Measurements from ENCODE around the gene MED8. TPM values are rescaled to one million over a fixed set of nuclear protein-coding genes. Genes with fewer than 3 reads are reported as not detected.

MED8 gene
- total RNA-seq, 4 donors from 2014 or later = 43.6 to 58.4 (median 50.8) TPM

DNA sequence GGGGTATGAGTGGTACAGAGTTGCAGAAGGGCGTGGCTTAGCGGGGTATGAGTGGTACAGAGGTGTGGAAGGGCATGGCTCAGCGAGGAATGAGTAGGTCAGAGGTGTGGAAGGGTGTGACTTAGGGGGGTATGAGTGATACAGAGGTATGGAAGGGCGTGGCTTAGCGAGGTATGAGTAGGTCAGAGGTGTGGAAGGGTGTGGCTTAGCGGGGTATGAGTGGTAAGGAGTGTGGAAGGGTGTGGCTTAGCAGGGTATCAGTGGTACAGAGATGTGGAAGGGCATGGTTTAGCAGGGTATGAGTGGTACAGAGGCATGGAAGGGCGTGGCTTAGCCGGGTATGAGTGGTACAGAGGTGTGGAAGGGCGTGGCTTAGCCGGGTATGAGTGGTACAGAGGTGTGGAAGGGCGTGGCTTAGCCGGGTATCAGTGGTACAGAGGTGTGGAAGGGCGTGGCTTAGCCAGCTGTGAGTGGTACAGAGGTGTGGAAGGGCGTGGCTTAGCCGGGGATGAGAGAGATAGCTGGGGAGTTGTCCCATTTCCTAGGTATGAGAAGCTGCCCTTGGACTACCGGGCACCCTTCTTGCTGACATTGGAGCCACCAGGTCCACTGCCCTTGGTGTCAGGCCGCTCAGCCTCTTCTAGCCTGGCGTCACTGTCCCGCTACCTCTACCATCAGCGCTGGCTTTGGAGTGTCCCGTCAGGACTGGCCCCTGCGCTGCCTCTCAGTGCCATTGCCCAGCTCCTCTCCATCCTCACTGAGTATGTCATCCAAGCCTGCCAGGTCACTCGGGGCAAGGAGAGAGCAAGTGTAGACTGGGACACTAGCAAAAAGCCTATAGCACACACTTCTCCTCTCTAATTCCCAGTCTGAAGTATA, 34.3 kb upstream of the MED8 start:
- no peak for DNase-seq (ENCODE audit: low spot score in 2 of 2)
- TF ChIP-seq POLR2A (IDR thresholded peaks at IDR 0.05) = no peak
- TF ChIP-seq, protein P1, sequence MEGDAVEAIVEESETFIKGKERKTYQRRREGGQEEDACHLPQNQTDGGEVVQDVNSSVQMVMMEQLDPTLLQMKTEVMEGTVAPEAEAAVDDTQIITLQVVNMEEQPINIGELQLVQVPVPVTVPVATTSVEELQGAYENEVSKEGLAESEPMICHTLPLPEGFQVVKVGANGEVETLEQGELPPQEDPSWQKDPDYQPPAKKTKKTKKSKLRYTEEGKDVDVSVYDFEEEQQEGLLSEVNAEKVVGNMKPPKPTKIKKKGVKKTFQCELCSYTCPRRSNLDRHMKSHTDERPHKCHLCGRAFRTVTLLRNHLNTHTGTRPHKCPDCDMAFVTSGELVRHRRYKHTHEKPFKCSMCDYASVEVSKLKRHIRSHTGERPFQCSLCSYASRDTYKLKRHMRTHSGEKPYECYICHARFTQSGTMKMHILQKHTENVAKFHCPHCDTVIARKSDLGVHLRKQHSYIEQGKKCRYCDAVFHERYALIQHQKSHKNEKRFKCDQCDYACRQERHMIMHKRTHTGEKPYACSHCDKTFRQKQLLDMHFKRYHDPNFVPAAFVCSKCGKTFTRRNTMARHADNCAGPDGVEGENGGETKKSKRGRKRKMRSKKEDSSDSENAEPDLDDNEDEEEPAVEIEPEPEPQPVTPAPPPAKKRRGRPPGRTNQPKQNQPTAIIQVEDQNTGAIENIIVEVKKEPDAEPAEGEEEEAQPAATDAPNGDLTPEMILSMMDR (IDR thresholded peaks at IDR 0.05) = no peak
- 88% methylated on average over 23 of the region's 23 CpGs for WGBS, 2 donors
- no peak overlapping the region for H3K4me3 ChIP-seq (ENCODE audit: low read depth, poor library complexity, severe bottlenecking)
- intact Hi-C loops (cut with DNase I; ENCODE audit: low total_unique reads) = no loop called here

DNA sequence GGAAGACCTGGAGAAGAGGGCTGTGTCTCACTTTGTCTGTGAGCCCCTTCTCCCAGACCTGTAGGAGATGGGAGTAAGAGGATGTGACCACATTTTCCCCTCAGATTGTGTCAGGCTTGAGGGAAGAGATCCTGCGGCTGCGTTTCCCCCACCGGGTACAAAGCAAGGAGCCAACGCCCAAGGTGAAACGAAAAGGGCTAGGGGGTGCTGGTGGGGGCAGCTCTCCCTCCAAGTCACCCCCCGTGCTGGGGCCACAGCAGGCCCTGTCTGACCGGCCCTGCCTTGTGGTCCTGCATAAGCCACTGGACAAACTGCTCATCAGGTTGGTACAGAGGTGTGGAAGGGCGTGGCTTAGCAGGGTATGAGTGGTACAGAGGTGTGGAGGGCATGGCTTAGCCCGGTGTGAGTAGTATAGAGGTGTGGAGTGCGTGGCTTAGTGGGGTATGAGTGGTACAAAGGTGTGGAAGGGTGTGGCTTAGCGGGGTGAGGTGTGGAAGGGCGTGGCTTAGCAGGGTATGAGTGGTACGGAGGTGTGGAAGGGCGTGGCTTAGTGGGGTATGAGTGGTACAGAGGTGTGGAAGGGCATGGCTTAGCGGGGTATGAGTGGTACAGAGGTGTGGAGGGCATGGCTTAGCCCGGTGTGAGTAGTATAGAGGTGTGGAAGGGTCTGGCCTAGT, 33.5 kb upstream of the MED8 start:
- TF ChIP-seq, protein P1 (IDR thresholded peaks at IDR 0.05) = no peak
- no peak for TF ChIP-seq POLR2A (IDR thresholded peaks at IDR 0.05)
- DNase-seq (ENCODE audit: low spot score in 2 of 2) = no peak
- intact Hi-C loops (cut with DNase I; ENCODE audit: low total_unique reads) = no loop called here
- H3K4me3 ChIP-seq (ENCODE audit: low read depth, poor library complexity, severe bottlenecking) = no peak overlapping the region
- whole genome bisulfite sequencing, 2 donors = 89 to 92% methylated on average over 16 of the region's 16 CpGs

DNA sequence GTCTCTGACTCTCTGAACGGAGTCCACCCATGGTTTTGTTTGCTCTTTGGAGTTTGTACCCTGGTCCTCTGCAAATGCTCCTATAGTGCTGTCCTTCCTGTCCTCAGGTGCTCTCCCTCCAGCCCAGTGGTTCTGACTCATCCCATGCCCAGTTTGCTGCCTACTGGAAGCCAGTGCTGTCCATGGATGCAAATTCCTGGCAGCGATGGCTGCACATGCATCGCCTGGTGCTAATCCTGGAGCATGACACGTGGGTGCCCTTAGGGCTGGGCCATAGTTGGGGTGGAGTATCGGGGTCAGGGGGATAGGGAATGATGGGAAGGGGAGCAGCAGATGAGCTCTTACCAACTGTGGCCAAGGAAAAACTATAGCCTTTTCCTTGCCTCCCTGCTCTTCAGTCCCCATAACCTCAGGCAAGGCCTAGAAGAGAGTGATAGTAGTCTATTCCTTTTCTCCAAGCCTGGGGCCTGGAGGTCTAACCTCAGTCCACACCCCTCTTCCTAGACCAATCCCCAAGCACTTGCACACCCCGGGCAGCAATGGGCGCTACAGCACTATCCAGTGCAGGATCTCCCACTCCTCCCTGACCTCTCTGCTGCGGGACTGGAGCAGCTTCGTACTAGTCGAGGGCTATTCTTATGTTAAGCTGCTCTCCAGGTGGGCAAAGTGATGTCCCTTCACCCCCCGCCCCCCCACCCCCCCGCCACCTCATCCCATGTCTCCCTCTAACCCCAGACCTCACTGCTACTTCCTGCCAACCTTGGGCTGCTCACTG, 32.6 kb upstream of the MED8 start:
- DNase-seq (ENCODE audit: low spot score in 2 of 2) = no peak
- WGBS, 2 donors = 90 to 91% methylated on average over 12 of the region's 12 CpGs
- intact Hi-C loops (cut with DNase I; ENCODE audit: low total_unique reads) = no loop called here
- H3K4me3 ChIP-seq (ENCODE audit: low read depth, poor library complexity, severe bottlenecking) = no peak overlapping the region
- TF ChIP-seq POLR2A (IDR thresholded peaks at IDR 0.05) = no peak
- TF ChIP-seq, protein P1 (IDR thresholded peaks at IDR 0.05) = no peak

DNA sequence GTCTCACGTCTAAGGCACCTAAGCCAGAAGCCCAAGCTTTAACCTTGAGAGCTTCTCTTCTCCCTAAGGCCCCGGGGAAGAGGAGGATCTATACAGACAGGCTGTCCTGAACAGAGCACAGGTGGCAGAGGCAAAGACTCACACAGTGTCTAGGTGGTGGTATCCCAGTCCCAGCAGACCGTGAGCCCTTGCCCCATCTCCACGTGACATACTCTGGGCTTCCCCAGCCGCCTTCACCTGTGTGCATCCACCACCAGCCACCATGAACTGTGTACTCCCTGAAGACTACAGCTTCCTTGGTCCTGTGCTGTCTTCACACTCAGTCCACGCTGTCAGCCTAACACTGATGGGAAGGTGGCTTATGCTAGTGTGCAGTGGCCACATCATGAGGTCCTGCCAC, 31.8 kb upstream of the MED8 start:
- no peak for DNase-seq (ENCODE audit: low spot score in 2 of 2)
- intact Hi-C loops (cut with DNase I; ENCODE audit: low total_unique reads) = no loop called here
- 95 to 96% methylated on average over 6 of the region's 6 CpGs for WGBS, 2 donors
- no peak overlapping the region for H3K4me3 ChIP-seq (ENCODE audit: low read depth, poor library complexity, severe bottlenecking)
- TF ChIP-seq, protein P1 (IDR thresholded peaks at IDR 0.05) = no peak
- TF ChIP-seq POLR2A (IDR thresholded peaks at IDR 0.05) = no peak

DNA sequence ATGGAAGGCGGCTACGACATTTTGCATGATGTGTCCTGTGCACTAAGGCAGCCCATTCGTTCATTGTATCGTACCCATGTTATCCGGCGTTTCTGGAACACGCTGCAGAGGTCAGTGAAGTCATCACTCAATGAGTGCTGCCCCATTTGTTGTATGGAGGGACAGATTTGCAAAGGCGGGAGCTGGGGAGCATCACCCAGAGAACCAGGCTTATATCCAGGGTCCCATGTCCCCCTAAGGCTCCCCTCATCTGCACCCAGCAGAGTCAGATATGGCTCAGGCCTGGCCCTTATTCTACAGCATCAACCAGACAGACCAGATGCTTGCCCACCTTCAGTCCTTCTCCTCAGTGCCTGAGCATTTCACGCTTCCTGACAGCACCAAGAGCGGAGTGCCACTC, 31.3 kb upstream of the MED8 start:
- DNase-seq (ENCODE audit: low spot score in 2 of 2) = peak in 1 of 2 donors; percentile 62
- TF ChIP-seq, protein P1 (IDR thresholded peaks at IDR 0.05) = no peak
- no peak for TF ChIP-seq POLR2A (IDR thresholded peaks at IDR 0.05)
- 97% methylated on average over 10 of the region's 10 CpGs for WGBS, 2 donors
- intact Hi-C loops (cut with DNase I; ENCODE audit: low total_unique reads) = no loop called here
- H3K4me3 ChIP-seq (ENCODE audit: low read depth, poor library complexity, severe bottlenecking) = no peak overlapping the region

Data from lower leg skin (tissue), 4 donors.